Endothelial cell of umbilical vein (primary cell): ENCODE results near the gene ASB6. TPM values are rescaled to one million over a fixed set of nuclear protein-coding genes. Genes with fewer than 3 reads are reported as not detected.

ENCODE experiments used
- BruUV-seq: library from RNA; stranded (reverse); fragments of 400-500 nt; replicated peaks from 2 replicates; lab custom pipeline; 2021; lab: Mats Ljungman, UMichigan
- CTCF ChIA-PET: fragments of 300-600, 350-600 bp; sonication (Branson Sonifier 250); formaldehyde crosslinking; loops from one replicate; lab custom pipeline; 2021; ENCODE audit warnings: antibody characterized with exemption, inconsistent platforms; lab: Charles Lee
- POLR2A ChIA-PET: fragments of 300-600, 350-600 bp; sonication (Branson Sonifier 250); formaldehyde crosslinking; loops from one replicate; lab custom pipeline; 2021; ENCODE audit warnings: antibody characterized with exemption, inconsistent platforms; lab: Charles Lee
- DNase-seq: peaks from one replicate; pipeline ENCODE4 v3.0.0-alpha.2; 2011; ENCODE audit warnings: low read depth, low spot score
- FAIRE-seq: peaks from 2 replicates; lab custom pipeline; 2011; peaks lifted over from hg19 to GRCh38; lab: Jason Lieb, UNC
- H2AFZ ChIP-seq: 2 replicates; pipeline ENCODE4 v1.6.0; 2012; ENCODE audit warnings: low read depth, low read length, control low read depth, inconsistent platforms
- H3K27ac ChIP-seq: 2 replicates; pipeline ENCODE4 v1.5.1; 2011; ENCODE audit warnings: low read depth, mild to moderate bottlenecking, control low read depth, low read length, moderate library complexity; ENCODE audit not compliant: insufficient read depth
- H3K27me3 ChIP-seq, 2 experiments: 2 replicates each; pipeline versions ENCODE4 v1.6.0 to v1.6.1; 2011; ENCODE audit warnings: low read length in 2 of 2, mixed read lengths in 1 of 2; ENCODE audit not compliant: control insufficient read depth in 2 of 2, insufficient read depth in 2 of 2
- H3K36me3 ChIP-seq, 2 experiments: 2 replicates in 1 of 2; 3 replicates in 1 of 2; pipeline ENCODE4 v1.5.1; 2011; ENCODE audit warnings: low read length in 2 of 2, mild to moderate bottlenecking in 1 of 2, moderate library complexity in 1 of 2; ENCODE audit not compliant: control insufficient read depth in 2 of 2, insufficient read depth in 2 of 2; ENCODE audit errors: extremely low read depth in 1 of 2
- H3K4me1 ChIP-seq: 3 replicates; pipeline ENCODE4 v1.5.1; 2011; ENCODE audit warnings: mild to moderate bottlenecking, low read length; ENCODE audit not compliant: control insufficient read depth, insufficient read depth; ENCODE audit errors: extremely low read depth
- H3K4me2 ChIP-seq: 2 replicates; pipeline ENCODE4 v1.6.1; 2011; ENCODE audit warnings: low read length, control low read depth, mixed read lengths; ENCODE audit not compliant: insufficient read depth
- H3K4me3 ChIP-seq, 3 experiments: fragments of 200-600 bp in 1 of 3; sonication (generic), shearing (Covaris generic) in 1 of 3; replicated peaks in 1 of 3; 2 replicates each; pipeline ENCODE4 v1.5.1; 2011 to 2016; ENCODE audit warnings: control low read depth in 3 of 3, low read length in 3 of 3, mild to moderate bottlenecking in 2 of 3, inconsistent platforms in 1 of 3, low read depth in 1 of 3, moderate library complexity in 1 of 3; ENCODE audit not compliant: insufficient read depth in 1 of 3
- H3K79me2 ChIP-seq: 2 replicates; pipeline ENCODE4 v1.6.0; 2012; ENCODE audit warnings: low read length, inconsistent platforms; ENCODE audit not compliant: control insufficient read depth, insufficient read depth
- H3K9ac ChIP-seq: replicated peaks from 2 replicates; pipeline ENCODE3; 2011; ENCODE audit warnings: low read length, control low read depth; ENCODE audit not compliant: insufficient read depth; ENCODE audit errors: extremely low read depth
- H3K9me1 ChIP-seq: replicated peaks from 3 replicates; pipeline ENCODE4 v1.6.0; 2011; ENCODE audit warnings: mild to moderate bottlenecking, low read length; ENCODE audit not compliant: control insufficient read depth, insufficient read depth; ENCODE audit errors: extremely low read depth
- H3K9me3 ChIP-seq: replicated peaks from 2 replicates; pipeline ENCODE4 v1.5.1; 2012; ENCODE audit warnings: low read length, inconsistent platforms; ENCODE audit not compliant: control insufficient read depth, insufficient read depth
- H4K20me1 ChIP-seq: replicated peaks from 2 replicates; pipeline ENCODE3; 2011; ENCODE audit warnings: mild to moderate bottlenecking, low read length; ENCODE audit not compliant: control insufficient read depth, insufficient read depth; ENCODE audit errors: extremely low read depth
- EZH2 ChIP-seq: IDR thresholded peaks from 2 replicates; pipeline ENCODE4 v1.6.1; 2012; ENCODE audit warnings: borderline replicate concordance, low read depth, mild to moderate bottlenecking, moderate library complexity, low read length, inconsistent platforms; ENCODE audit not compliant: severe bottlenecking
- FOS ChIP-seq: IDR thresholded peaks from 2 replicates; pipeline ENCODE4 v1.6.1; 2011; ENCODE audit warnings: mild to moderate bottlenecking, low read length, moderate library complexity, borderline replicate concordance; ENCODE audit not compliant: insufficient read depth
- GATA2 ChIP-seq: IDR thresholded peaks from 2 replicates; pipeline ENCODE4 v1.7.0; 2011; ENCODE audit warnings: low read depth, mild to moderate bottlenecking, moderate library complexity, mixed read lengths, low read length; ENCODE audit not compliant: insufficient read length, insufficient read depth
- JUN ChIP-seq: IDR thresholded peaks from 2 replicates; pipeline ENCODE4 v1.6.1; 2011; ENCODE audit warnings: borderline replicate concordance, low read depth; ENCODE audit not compliant: insufficient read length, insufficient read depth
- MYC ChIP-seq: IDR thresholded peaks from one replicate; pipeline ENCODE4 v1.6.1; 2011; ENCODE audit warnings: mild to moderate bottlenecking, low read depth, low read length
- POLR2A ChIP-seq: IDR thresholded peaks from 2 replicates; pipeline ENCODE4 v1.6.1; 2012; ENCODE audit warnings: low read depth, mild to moderate bottlenecking, control low read depth, low read length
- POLR2AphosphoS5 ChIP-seq: IDR thresholded peaks from 2 replicates; pipeline ENCODE4 v1.6.1; 2012; ENCODE audit warnings: low read depth, mild to moderate bottlenecking, control low read depth, low read length, moderate library complexity; ENCODE audit not compliant: insufficient read depth
- dilution Hi-C: fragments of 300-500 bp; cut with MboI; formaldehyde crosslinking; loops from one replicate; pipeline ENCODE4 v1.15.0; 2019; ENCODE audit warnings: low sequenced_read_pairs; ENCODE audit not compliant: extremely low pct_ligation_motif_present
- intact Hi-C: fragments of 100-400 bp; cut with micrococcal nuclease; formaldehyde crosslinking; loops from one replicate; pipeline ENCODE4 v1.10.0; 2022
- polyA plus RNA-seq, 4 experiments: library from polyadenylated mRNA; depleted of rRNA in 3 of 4; stranded (reverse) in 3 of 4; unstranded in 1 of 4; fragments of >200 nt; gene quantifications; 2 replicates each; pipeline versions ENCODE4 v1.2.1 to v1.2.3, GENCODE V29; 2011 to 2012; ENCODE audit warnings: missing spikeins in 1 of 4
- total RNA-seq: library from RNA; stranded (reverse); gene quantifications from 2 replicates; pipeline ENCODE4 v1.2.3, GENCODE V29; 2021
- TF ChIP-seq, protein P1 (sequence below), 2 donors: IDR thresholded peaks; 1 replicate in 1 of 2; 2 replicates in 1 of 2; pipeline ENCODE4 v1.5.1; 2011; ENCODE audit warnings: low read length in 2 of 2, mild to moderate bottlenecking in 2 of 2, moderate library complexity in 2 of 2, control low read depth in 1 of 2, inconsistent platforms in 1 of 2, low read depth in 1 of 2; ENCODE audit not compliant: insufficient read depth in 1 of 2; ENCODE audit errors: extremely low read depth in 1 of 2
- TF ChIP-seq, protein P2 (sequence below): IDR thresholded peaks from 2 replicates; pipeline ENCODE4 v1.6.1; 2011; ENCODE audit not compliant: insufficient read depth, insufficient read length

ASB6 gene
- total and polyA plus RNA-seq, 2 donors (not counting 3 experiments of a cell fraction or from before 2014, with no cell fraction given), result 20.3 to 23.8 TPM

DNA sequence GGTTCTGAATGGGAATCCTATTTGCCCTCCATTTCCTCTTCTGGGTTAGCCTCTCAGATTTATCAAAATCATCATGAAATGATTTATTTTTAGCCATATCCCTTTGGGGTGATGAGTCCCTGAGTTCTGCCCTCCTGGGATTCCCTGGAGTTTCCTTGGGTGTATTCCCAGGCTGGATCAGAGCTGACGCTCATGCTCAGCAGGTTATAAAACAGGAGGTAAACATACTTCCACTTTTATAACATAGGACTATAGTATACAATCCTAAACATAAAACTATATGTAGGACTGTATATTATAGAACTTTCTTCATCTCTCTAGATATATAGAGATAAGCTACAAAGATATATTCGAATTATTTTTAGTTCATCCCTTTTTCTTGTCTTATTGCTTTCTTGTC lies 19.1 kb upstream of the ASB6 start:
- TF ChIP-seq MYC (no peak), GATA2 (no peak), JUN (no peak), FOS (no peak), EZH2 (no peak), POLR2A (no peak), POLR2AphosphoS5 (no peak)
- TF ChIP-seq, protein P1, sequence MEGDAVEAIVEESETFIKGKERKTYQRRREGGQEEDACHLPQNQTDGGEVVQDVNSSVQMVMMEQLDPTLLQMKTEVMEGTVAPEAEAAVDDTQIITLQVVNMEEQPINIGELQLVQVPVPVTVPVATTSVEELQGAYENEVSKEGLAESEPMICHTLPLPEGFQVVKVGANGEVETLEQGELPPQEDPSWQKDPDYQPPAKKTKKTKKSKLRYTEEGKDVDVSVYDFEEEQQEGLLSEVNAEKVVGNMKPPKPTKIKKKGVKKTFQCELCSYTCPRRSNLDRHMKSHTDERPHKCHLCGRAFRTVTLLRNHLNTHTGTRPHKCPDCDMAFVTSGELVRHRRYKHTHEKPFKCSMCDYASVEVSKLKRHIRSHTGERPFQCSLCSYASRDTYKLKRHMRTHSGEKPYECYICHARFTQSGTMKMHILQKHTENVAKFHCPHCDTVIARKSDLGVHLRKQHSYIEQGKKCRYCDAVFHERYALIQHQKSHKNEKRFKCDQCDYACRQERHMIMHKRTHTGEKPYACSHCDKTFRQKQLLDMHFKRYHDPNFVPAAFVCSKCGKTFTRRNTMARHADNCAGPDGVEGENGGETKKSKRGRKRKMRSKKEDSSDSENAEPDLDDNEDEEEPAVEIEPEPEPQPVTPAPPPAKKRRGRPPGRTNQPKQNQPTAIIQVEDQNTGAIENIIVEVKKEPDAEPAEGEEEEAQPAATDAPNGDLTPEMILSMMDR (IDR thresholded peaks at IDR 0.05; ENCODE audit: extremely low read depth in 1 of 2, insufficient read depth in 1 of 2, low read depth in 1 of 2, low read length in 2 of 2), result no peak
- TF ChIP-seq, protein P2, sequence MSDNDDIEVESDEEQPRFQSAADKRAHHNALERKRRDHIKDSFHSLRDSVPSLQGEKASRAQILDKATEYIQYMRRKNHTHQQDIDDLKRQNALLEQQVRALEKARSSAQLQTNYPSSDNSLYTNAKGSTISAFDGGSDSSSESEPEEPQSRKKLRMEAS, result no peak
- POLR2A ChIA-PET, result no interaction called here
- no peak overlapping the region for H2AFZ ChIP-seq
- CTCF ChIA-PET, result interaction anchor here (0.9 to 1.4 kb wide), 2 partner anchors 17 to 129 kb away, joined by 3 read pairs; no protein-coding TSS in a partner anchor
- DNase-seq (no peak), FAIRE-seq (no peak)
- no peak overlapping the region for H3K4me2 ChIP-seq
- no peaks in the 10 kb centered on the region for H3K9me3 ChIP-seq
- no peak overlapping the region for H3K9ac ChIP-seq
- H4K20me1 ChIP-seq, result no peaks in the 10 kb centered on the region
- dilution Hi-C loops, result no loop called here
- H3K79me2 ChIP-seq, result no peaks in the 10 kb centered on the region
- intact Hi-C loops, result no loop called here
- H3K4me3 ChIP-seq, result no peak overlapping the region
- peaks cover 4% of the 10 kb centered on the region in 2 experiments for H3K27me3 ChIP-seq
- no peaks in the 10 kb centered on the region for H3K36me3 ChIP-seq
- H3K27ac ChIP-seq, result no peak overlapping the region
- BruUV-seq, result no TSS peak
- no peaks in the 10 kb centered on the region for H3K4me1 ChIP-seq
- H3K9me1 ChIP-seq, result no peaks in the 10 kb centered on the region
